ENCODE data around the gene SYT17. TPM values are rescaled to one million over a fixed set of nuclear protein-coding genes. Genes with fewer than 3 reads are reported as not detected.

SYT17 gene
- total and polyA plus RNA-seq, 8 donors: 12.3 to 26.3 (median 15.2) TPM

GRCh38 chr16:19223235-19224170 lies 55.5 kb downstream of the SYT17 start:
- intact Hi-C loops (cut with DNase I): no loop called here
- ATAC-seq (peak; percentile 47), DNase-seq (no peak)
- Histone ChIP-seq H3K36me3 (peaks cover 0 to 22% of the 10 kb centered on the region in 2 donors), H3K4me1 (no peaks in the 10 kb centered on the region), H3K9me3 (peaks cover 0 to 10% of the 10 kb centered on the region in 2 donors), H3K27me3 (no peaks in the 10 kb centered on the region), H3K4me3 (no peak overlapping the region), H3K27ac (no peak overlapping the region)
- peak; percentile 36 to 58 for TF ChIP-seq CTCF (IDR thresholded peaks at IDR 0.05)

- no peak overlapping the region for H3K27ac ChIP-seq
- no peaks in the 10 kb centered on the region for H3K4me1 ChIP-seq
- intact Hi-C loops (cut with DNase I): no loop called here
- ATAC-seq (no peak), DNase-seq (no peak)
- H3K9me3 ChIP-seq: peaks cover 0 to 10% of the 10 kb centered on the region in 2 donors
- peaks cover 0 to 22% of the 10 kb centered on the region in 2 donors for H3K36me3 ChIP-seq
- no peaks in the 10 kb centered on the region for H3K27me3 ChIP-seq
- no peak for TF ChIP-seq CTCF (IDR thresholded peaks at IDR 0.05)
- no peak overlapping the region for H3K4me3 ChIP-seq
These were observed 57.6 kb downstream of the SYT17 start for GRCh38 chr16:19225651-19226050.

GRCh38 chr16:19227643-19228042 lies 59.6 kb downstream of the SYT17 start:
- Histone ChIP-seq H3K4me1 (no peaks in the 10 kb centered on the region), H3K4me3 (no peak overlapping the region), H3K36me3 (peaks cover 0 to 22% of the 10 kb centered on the region in 2 donors), H3K27ac (no peak overlapping the region), H3K9me3 (peaks cover 0 to 10% of the 10 kb centered on the region in 2 donors), H3K27me3 (no peaks in the 10 kb centered on the region)
- intact Hi-C loops (cut with DNase I): no loop called here
- no peak for TF ChIP-seq CTCF (IDR thresholded peaks at IDR 0.05)
- DNase-seq (no peak), ATAC-seq (no peak)

- intact Hi-C loops (cut with DNase I): no loop called here
- H3K4me1 ChIP-seq: no peaks in the 10 kb centered on the region
- H3K9me3 ChIP-seq: peaks cover 0 to 10% of the 10 kb centered on the region in 2 donors
- no peak for ATAC-seq
- peaks cover 0 to 22% of the 10 kb centered on the region in 2 donors for H3K36me3 ChIP-seq
- H3K27me3 ChIP-seq: no peaks in the 10 kb centered on the region
- no peak overlapping the region for H3K4me3 ChIP-seq
- no peak for TF ChIP-seq CTCF (IDR thresholded peaks at IDR 0.05)
- DNase-seq: no peak
- no peak overlapping the region for H3K27ac ChIP-seq
These were observed 60.0 kb downstream of the SYT17 start for GRCh38 chr16:19228052-19228451.

GRCh38 chr16:19228575-19228974 lies 60.5 kb downstream of the SYT17 start:
- intact Hi-C loops (cut with DNase I): no loop called here

More at GRCh38 chr16:19228575-19228974, 60.5 kb downstream of the SYT17 start:
- DNase-seq (no peak), ATAC-seq (no peak)
- H3K36me3 ChIP-seq: peaks cover 0 to 22% of the 10 kb centered on the region in 2 donors
- no peak overlapping the region for H3K4me3 ChIP-seq
- no peak for TF ChIP-seq CTCF (IDR thresholded peaks at IDR 0.05)
- H3K9me3 ChIP-seq: peaks cover 0 to 10% of the 10 kb centered on the region in 2 donors
- H3K27ac ChIP-seq: no peak overlapping the region
- H3K4me1 ChIP-seq: no peaks in the 10 kb centered on the region
- no peaks in the 10 kb centered on the region for H3K27me3 ChIP-seq
